Fibroblast of skin of back (primary cell): ENCODE measurements around the gene HOXA5.

Experiments used
- DNase-seq: peaks from one replicate; pipeline ENCODE4 v3.0.0-alpha.2; 2013

The HOXA5 gene

DNA sequence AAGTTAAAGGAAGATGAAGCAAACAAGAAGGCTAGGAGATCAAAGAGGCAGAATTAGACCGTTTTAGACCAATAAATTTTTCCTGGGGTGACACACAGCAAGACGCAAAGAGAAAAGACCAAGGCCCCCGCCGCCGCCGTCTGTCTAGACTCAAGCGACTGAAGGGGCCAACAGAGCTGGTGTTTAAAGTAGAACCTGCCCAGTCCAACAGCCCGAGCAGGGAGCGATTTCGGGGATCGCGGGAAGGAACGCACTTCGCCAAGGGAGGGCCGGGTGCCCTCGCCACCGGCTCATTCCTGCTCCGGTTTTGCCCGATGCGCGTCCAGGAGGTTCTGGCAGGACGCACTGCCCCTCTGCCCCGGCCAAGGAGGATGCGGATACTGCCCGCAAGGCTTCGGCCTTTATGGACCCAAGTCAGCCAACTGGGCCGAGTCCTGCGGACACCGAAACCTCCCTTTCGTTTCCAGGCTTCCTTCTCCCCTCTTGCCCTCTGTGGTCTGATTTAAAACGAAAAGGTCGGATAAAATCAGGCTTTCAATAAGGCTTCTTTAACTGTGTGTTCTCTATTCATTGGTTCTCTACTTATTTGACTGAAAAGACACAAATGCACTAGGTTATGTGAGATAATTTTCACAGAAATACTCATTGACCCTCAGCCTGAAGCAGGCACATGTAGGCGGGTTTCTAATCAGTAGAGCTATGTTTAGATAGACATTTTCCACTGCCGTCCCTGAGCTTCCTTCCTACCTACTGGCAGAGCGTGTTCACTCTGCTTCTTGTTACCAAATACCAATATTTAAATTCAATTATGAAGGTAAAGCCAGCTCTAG, 15.2 kb upstream of the HOXA5 start:
- DNase-seq, result no peak

GRCh38 chr7:27157702-27158431, 14.4 kb upstream of the HOXA5 start:
- no peak for DNase-seq

- DNase-seq, result no peak
Observed at GRCh38 chr7:27156916-27157701, 13.6 kb upstream of the HOXA5 start.

DNA sequence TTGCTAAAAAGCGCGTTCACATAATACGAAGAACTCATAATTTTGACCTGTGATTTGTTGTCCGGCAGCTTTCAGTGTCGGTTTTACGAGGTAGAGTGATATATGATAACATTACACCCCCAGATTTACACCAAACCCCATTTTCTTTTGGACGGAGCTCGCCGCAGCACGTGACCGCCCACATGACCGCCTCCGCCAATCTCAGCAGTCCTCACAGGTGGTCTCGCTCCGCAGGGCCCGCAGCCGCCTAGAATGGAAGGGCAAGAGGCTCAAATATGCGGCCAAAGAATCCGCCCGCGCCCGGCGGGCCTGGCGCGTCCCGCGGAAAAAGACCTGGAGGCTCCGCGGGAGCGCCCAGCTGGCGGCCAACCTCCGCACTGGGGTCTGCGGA, 13.0 kb upstream of the HOXA5 start, which contains the start of gene HOXA7:
Gene HOXA7, minus strand, starts transcription at position 168 of the 391 bp plus-strand sequence. Its CDS starts 130 bp downstream, at position 38.
- DNase-seq, result no peak

DNA sequence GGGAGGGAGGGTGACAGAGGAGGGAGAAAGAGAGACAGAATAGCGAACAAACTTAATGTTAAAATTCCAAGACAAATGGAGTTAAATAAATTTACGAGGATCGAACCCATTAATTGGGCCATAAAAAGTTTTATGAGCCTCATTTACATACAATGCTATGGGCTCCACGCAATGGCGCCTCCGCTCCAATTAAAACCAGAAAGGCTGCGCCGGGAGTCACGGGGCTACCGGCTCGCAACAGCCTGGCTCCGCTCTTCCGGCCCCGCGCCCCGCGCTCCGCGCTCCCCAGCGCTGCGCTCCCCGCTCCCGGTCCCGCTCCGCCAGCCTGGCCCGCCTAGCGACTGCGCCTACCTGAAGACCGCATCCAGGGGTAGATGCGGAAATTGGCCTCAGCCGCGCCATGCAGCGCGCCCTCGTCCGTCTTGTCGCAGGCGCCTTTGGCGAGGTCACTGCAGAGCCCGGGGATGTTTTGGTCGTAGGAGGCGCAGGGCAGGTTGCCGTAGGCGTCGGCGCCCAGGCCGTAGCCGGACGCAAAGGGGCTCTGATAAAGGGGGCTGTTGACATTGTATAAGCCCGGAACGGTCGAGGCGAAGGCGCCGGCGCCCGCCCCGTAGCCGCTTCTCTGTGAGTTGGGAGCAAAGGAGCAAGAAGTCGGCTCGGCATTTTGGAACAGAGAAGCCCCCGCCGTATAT, 12.5 kb upstream of the HOXA5 start:
- DNase-seq, result no peak

GRCh38 chr7:27154901-27155815, 11.7 kb upstream of the HOXA5 start:
- DNase-seq, result no peak

DNA sequence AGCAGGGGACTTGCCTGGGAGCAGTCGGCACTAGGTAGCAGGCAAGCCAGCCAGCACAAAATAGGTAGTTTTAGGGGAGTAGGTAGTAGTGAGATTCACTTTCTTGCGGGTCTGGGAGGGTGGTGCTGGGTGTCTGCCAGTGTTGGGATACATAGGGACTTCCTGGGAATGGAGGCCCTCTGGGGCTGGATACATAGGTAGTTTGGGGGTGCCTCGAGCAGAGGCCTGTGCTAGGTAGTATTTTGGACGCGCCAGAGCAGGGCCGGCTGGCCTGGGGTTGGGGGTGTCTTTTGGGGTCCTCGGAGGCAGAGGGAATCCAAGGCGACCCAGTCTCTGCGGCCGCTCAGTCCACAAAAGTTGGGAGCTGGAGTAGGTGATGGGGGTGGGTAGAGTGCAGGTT, 10.9 kb upstream of the HOXA5 start:
- no peak for DNase-seq

DNA sequence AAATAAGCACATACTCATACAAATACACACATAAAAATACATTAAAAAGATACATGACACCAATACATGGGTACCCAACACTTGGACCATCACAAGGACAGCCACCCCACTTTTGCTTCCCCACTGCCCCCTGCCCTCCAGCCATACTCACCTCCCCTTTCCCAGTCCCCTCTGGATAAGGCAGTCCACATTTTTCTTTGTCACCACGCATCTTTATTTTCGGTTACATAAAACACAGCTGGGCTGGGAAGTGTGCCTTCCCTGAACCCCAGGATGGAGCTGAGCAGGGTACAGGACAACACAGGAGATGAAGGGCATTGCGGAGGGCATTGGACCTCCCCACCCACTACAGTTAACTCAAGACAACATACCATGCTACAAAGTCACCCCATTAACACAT, 10.0 kb upstream of the HOXA5 start:
- no peak for DNase-seq

- no peak for DNase-seq
Observed at GRCh38 chr7:27152816-27153442, 9.4 kb upstream of the HOXA5 start.

DNA sequence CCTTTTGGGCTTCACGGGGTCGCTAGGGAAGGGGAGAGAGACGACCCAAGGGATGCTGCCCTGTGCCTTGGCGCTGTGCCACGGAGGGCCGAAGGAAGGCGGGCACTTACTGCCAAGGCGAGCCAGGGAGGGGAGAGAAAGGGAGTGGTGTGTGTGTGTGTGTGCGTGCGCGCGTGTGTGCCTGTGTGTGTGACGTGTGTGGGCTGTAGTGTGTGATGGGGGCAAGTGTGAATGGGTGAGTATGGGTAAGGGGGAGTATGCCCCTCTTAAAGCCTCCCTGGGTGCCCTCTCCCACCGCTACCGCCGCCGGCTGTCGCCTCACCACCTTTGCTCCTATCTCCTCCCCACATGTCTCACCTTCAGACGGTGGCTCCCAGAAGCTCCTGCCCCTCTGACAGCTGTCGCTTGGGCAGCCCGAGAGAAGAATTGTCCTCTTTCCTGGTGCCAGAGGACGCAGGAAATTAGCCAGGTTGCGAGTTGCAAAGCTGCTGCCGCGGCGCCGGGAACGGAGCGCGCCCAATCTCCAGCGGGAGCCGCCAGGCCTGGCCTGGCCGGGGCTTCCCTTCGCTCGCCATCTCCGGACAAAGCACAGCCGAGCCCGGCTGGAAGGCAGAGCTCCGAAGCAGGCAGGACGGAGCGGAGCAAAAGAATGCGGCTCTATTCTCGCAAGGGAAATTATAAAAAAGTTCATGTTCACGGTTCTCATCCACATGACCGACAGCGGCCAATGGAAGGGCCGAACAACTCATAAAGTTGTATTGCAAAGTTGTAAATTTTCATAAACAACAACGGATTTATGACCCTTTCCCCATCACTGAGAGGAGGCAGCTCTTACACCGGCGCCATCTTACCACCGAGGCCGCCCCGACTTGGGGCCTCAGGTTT, 8.7 kb upstream of the HOXA5 start, which contains the start of gene HOXA3:
Gene HOXA3, minus strand, starts transcription at position 653 of the 885 bp plus-strand sequence. CDS start 41,943 bp downstream, outside the sequence.
- no peak for DNase-seq

DNA sequence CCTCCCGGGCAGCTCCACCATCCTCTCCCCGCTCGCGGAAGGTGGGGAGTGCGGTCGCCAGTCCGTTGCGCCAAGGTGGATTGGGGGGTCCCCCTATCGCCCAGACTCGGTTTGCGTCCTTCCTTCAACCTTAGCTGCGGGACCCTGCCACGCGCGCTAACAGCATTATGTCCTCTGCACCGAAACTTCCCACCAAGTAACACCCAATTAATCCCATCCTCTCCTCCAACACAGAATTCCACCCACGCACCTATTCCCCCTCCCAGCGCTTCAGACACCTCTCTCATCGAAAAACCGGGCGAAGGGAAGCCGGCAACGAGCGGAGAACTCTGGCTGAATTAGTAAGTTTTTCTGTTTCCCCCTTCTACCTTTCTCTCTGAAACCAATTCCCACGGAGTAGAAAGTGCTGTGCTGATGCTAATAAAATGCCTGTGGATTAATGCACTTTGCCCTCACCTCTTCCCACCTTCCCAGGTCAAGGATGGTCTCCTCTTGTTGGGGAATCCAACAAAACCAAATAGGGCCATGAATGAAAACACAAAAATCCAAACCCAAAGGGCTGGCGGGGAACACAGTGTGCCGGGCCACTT, 8.0 kb upstream of the HOXA5 start:
- no peak for DNase-seq

- peak; percentile 49 for DNase-seq
Observed at GRCh38 chr7:27150568-27151340, 7.3 kb upstream of the HOXA5 start.

DNA sequence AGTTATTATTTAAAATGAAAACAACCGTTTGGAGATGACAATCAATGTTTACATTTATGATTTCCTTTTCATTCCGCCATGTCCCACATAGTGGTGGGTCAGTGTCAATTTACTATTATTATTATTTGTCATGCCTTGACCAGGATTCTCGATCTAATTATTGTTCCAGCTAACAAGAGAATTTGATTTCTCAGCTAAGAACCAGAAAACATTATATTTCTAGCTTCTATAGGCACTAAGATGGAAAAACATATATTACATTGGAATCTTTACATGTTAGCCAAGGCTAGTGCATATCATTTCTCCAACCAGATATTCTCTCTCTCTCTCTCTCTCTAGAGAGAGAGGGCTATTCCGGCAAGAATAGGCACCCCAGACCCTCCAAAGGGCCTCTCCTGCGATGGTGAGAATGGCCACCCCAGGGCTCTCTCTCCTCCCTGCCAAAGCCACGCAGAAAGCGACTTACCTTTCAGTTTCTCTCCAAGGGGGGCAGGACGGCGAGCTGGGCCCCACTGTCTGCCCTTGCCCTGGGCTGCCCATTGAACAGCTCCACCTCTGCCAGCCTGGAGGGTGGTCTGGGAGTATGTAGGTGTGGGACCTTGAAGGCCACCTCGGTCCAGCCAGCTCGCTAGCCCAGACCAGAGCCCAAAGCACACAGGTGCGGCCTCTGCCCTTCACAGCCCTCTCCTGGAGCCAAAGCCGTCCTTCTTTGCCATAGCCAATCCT, 6.5 kb upstream of the HOXA5 start:
- no peak for DNase-seq

DNA sequence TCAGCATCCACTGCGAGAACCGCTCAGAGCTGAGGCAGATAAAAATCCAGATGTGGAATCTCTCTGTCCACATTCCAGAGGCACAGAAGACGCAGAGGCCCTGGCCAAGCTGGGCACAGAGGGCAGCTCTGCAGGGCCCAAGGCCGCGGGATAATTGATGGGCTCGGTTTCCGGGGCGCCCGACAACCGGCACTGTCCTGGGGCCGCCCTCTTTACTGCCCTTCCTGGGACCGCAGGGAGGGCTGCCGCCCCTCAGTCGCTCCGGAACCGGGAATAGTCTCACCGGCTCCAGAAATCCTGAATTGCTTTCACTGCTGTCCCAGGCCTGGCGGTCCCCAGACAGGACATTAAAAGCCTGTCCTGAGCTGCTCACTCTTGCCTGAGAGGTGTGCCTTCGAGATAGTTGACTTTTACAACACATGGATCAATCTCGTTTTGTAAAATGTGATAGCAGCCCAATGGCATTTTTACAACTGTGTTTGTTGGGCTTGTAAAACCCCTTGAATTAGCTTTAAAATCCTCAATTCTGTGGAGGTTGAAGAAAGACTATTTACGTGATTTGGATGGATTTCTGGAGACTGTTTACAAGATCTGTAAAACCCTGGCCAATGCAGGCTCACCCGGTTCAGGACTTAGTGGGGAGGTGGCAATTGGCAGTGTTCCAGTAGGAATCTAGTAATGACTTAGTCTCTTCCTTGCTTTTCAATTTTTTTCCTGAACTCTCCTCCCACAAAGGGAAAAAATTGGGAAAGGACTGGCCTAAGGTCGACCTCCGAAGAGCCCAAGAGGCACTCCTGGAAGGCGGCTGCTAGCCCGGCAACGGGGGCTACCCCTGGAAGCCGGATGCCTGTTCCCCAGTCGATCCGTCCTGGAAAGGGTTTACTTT, 5.5 kb upstream of the HOXA5 start:
- no peak for DNase-seq

DNA sequence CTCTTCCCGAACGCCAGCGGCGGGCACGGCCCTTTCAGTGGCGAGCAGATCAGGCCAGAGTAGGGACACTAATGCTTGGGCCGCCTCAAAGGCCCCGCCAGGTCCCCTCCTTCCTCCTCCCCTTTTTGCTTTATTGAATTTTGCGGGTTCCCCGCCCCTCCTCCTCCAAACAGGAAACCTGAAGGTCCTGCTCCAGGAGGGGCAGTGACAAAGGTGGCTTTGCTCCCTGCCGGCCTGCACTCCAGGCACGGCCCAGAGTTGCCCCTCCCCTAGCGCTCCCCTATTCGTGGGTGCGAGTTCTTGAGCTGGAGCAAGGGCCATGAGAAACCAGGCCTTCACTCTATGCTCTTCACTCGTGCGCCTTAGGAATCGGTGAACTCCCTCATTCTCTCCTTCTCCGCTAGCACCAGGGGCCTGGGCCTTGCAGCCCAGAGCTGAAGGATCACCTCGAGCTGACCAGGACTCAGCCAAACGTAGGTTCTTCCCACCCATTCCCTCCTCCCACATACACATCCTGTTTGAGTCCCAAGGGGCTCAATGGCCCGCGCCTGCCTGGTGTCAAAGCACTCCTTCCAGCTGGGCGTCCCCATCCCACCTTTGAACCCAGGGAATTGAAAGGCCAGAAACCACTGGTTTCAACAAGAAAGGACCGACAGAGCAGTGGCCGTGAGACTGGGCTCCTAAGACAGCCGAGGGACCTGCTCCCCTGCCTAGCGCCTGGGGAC, 4.7 kb upstream of the HOXA5 start:
- DNase-seq, result no peak
